ENCODE measurements around the gene TFEB.

GRCh38 chr6:41672816-41673703 lies 62.3 kb downstream of the TFEB start:
- TF ChIP-seq CTCF (IDR thresholded peaks at IDR 0.05) (no peak), POLR2A (IDR thresholded peaks at IDR 0.05) (no peak)
